ENCODE measurements around the gene ATRN. TPM values are rescaled to one million over a fixed set of nuclear protein-coding genes. Genes with fewer than 3 reads are reported as not detected.

Gene ATRN
- total RNA-seq, 2 experiments from 2014 or later: 5.1 TPM

DNA sequence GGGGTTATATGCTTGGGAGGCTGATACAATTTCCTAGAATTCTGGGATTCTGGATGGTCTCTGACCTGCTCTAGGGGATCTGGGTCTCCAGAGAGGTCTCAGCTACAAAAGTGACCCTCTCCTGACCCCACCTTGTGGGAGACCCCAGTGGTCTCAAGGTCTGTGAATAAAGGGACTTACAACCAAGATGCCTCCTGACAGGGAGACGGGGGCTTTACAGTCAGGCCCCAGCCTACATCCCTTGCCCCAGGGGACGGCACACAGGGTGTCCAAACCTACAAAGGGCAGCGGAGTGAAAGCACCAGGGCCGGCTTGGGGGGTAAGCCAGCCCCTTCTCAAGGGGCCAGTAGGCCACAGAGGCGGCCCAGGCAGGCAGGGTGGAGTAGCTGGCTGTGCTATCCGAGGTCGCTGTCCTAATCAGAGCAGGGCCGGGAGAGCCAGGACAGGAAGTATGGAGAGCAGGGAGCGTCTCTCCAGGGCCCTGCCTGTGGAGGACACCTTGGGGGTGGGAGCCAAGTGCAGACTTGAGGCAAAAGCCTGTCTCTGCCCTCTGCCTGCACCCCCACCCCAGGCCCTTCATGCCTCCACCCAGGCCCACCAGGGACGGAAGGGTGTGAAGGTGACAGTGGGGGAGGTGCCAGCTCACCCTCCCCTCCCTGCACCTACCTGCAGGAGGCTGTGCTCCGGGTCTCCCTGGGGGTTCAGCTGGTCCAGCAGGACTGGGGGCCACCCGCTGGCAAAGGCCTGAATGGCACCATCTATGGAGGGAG, 188.9 kb downstream of the ATRN start:
- CTCF ChIA-PET: interaction anchor here (1.0 kb wide), 1 partner anchor 17 kb away, joined by 3 read pairs; no protein-coding TSS in a partner anchor
- Mint-ChIP-seq H3K36me3 (ENCODE audit: low read depth) (no peaks in the 10 kb centered on the region), H3K4me3 (no peak overlapping the region), H3K4me1 (ENCODE audit: low read depth) (peaks cover 4% of the 10 kb centered on the region), H3K9me3 (no peaks in the 10 kb centered on the region), H3K27me3 (ENCODE audit: low read depth) (peaks cover 29% of the 10 kb centered on the region), H3K27ac (no peak overlapping the region)
- intact Hi-C loops (cut with micrococcal nuclease): no loop called here
- no peak for DNase-seq

DNA sequence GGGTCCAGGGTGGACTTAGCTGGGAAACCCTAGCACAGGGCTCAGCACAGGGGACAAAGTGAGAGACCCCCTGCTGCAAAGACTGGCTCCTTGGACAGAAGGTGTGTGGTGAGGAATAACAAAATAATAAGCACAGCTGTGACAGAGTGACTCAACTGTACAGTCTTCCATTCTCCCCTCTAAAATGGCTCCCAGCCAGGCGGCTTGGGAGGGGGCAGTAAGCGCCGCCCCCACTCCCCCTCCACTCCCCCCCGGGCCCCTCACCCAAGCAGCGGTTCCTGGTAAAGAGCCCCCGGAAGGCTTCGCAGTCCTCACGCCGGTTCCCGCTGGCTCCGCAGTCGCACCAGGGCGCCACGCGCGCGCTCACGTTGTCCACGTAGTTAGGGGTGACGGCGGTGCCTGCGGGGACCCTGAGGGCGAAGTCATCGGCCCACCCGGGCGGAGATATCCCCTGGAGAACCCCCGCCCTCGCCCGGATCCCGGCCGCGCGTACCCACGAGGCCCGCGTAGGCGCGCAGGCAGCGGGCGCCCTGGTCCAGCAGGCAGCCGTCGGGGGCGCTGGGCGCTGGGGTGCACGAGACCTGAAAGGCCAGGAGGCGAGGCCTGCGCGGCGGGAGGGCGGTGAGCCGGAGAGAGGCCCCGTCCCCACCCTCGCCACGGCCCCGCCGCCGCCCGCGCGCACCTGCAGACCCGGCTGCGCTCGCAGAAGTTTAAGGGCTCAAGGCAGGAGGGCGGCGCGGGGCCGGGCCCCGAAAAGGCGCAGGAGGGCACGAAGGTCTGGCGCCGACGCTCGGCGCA, 189.6 kb downstream of the ATRN start:
- CTCF ChIA-PET: no interaction called here
- Mint-ChIP-seq H3K36me3 (ENCODE audit: low read depth) (no peaks in the 10 kb centered on the region), H3K27me3 (ENCODE audit: low read depth) (peaks cover 29% of the 10 kb centered on the region), H3K4me1 (ENCODE audit: low read depth) (peaks cover 4% of the 10 kb centered on the region), H3K4me3 (no peak overlapping the region), H3K9me3 (no peaks in the 10 kb centered on the region), H3K27ac (no peak overlapping the region)
- intact Hi-C loops (cut with micrococcal nuclease): no loop called here
- no peak for DNase-seq

DNA sequence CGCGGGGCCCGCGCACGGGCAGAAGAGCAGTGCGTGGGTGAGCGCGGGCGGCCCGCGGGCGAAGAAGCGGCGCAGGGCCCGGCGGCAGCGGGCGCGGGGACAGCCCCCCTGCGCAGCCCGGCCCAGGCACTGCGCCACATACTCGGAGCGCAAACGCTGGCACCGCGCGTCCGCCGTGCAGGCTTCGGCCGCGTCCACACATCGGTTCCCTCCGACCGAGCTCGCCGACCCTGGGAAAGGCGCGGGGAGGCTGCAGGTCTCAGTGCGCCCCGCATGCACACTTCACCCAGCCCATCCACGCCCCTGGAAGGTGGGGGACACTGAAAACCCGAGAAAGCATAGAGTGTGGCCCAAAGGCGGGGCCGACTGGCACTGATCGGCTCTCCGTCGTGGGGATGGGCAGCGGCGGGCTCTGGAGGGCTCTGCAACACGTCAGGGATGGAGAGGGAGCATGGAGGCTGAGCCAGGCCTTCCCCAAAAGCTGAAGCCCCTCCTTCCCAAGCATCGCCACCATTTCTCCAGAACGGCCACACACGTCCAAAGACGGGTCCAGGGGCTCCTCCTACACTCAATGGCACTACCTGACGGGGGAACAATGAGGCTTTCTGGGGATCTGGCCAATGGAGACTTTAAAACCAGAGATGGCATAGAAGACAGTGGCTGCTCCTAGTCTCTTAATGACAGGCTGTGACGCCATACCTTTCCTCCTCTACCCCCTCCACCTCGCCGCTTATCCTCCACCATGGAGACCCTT, 190.4 kb downstream of the ATRN start:
- Mint-ChIP-seq H3K4me3 (no peak overlapping the region), H3K27ac (no peak overlapping the region), H3K4me1 (ENCODE audit: low read depth) (peaks cover 10% of the 10 kb centered on the region), H3K27me3 (ENCODE audit: low read depth) (peaks cover 29% of the 10 kb centered on the region), H3K9me3 (no peaks in the 10 kb centered on the region), H3K36me3 (ENCODE audit: low read depth) (no peaks in the 10 kb centered on the region)
- no peak for DNase-seq
- CTCF ChIA-PET: no interaction called here
- intact Hi-C loops (cut with micrococcal nuclease): no loop called here

DNA sequence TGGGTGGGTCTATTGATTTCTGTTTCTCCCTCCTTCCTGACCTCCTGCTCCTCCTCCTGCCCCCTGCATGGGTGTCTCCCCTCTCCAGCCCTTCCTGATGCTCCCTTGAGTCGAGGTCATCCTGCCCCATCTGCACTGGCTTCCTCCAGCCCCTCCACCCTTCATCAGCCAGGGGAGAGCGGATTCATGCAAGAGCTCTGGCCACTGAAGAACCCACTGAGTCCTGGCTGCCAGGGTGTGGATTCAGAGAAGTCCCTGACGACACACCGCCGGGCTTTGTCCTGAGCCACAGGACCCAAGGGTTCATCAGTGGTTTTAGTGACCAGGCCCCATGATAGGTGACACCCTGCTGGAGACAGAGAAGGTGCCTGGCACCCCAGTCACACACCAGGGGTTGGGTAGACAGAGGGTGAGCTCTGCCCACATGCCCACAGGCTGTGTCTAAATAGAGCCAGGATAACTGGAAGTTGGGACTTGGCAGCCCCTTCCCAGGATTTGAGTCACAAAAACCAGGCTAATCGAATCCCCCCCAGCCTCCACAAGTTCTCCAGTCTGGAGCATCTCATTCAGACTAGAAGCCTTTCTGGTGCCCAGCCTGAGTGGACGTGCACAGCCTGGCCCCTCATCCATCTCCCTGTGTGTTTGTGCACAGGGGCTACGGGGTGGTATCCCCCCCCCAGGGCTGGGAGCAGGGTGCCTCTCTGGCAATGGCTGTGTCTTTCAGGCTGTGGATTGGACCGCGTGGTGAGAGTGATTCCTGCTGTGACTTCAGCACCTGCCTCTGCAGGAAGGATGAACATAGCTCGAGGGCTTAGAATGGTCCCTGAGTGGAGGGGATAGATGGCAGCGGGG, 191.2 kb downstream of the ATRN start:
- no peak overlapping the region for H3K4me3 Mint-ChIP-seq
- no peak overlapping the region for H3K27ac Mint-ChIP-seq
- H3K27me3 Mint-ChIP-seq (ENCODE audit: low read depth): peaks cover 29% of the 10 kb centered on the region

DNA sequence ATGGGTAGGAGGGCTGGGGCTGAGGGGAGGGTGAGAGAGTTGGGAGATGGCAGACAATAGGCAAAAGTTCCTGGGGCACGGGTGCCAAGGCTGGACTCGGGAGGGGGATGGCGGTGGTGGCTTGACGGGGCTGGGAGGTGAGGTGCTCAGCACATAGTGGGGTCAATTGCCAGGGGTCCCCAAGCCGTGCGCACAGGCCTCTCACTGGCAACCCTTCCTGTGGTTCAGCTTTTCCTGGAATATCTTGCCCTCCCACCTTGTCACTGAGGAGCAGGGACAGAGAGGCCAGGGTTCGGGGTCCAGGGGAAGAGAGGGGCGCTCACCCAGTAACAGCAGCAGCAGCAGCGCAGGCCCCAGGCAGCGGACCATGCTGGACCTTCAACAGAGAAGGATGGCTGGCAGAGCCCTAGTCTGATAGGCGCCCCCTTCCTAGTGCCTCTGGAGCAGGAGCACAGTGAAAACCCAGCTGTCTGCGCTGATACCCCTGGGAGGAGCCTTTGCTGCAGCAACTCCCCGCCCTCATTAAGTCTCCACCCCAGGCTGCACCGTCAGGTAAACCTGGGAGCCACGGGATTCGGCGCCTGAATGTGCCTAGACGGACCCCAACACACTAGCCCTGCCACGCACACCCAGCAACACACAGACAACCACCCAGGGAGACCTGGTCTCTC, 192.3 kb downstream of the ATRN start, which contains the start of gene GFRA4:
TSS of gene GFRA4 (minus strand) at position 369 of the 671 bp plus-strand sequence. CDS start at position 369, 0 bp downstream.
- CTCF ChIA-PET: no interaction called here
- intact Hi-C loops (cut with micrococcal nuclease): no loop called here
- H3K9me3 Mint-ChIP-seq: no peaks in the 10 kb centered on the region
- peaks cover 29% of the 10 kb centered on the region for H3K27me3 Mint-ChIP-seq (ENCODE audit: low read depth)
- no peak within 1 kb of the TSS for H3K4me3 Mint-ChIP-seq
- DNase-seq: no peak
- no peaks in the 10 kb centered on the region for H3K36me3 Mint-ChIP-seq (ENCODE audit: low read depth)
- H3K27ac Mint-ChIP-seq: no peak within 1 kb of the TSS
- H3K4me1 Mint-ChIP-seq (ENCODE audit: low read depth): peaks cover 17% of the 10 kb centered on the region

More for the DNA sequence above, 191.2 kb downstream of the ATRN start:
- peaks cover 14% of the 10 kb centered on the region for H3K4me1 Mint-ChIP-seq (ENCODE audit: low read depth)
- H3K9me3 Mint-ChIP-seq: no peaks in the 10 kb centered on the region
- CTCF ChIA-PET: no interaction called here
- intact Hi-C loops (cut with micrococcal nuclease): no loop called here
- no peaks in the 10 kb centered on the region for H3K36me3 Mint-ChIP-seq (ENCODE audit: low read depth)
- no peak for DNase-seq

DNA sequence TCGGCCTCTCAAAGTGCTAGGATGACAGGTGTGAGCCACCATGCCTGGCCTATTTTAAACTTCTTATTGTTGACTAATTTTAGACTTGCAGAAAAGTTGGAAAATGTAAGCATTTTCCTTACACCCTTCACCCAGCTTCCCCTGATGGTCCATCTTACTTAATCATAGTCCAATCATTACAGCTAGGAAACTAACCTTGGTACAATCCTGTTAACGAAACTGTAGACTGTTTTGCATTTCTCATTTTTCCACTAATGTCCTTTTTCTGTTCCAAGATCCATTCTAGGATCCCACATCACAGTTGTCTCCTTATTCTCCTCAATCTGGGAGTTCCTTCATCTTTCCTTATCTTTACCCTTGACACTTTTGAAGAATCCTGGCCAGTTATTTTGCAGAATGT, 193.0 kb downstream of the ATRN start:
- DNase-seq: no peak
- Mint-ChIP-seq H3K27ac (no peak overlapping the region), H3K27me3 (ENCODE audit: low read depth) (peaks cover 28% of the 10 kb centered on the region), H3K9me3 (no peaks in the 10 kb centered on the region), H3K36me3 (ENCODE audit: low read depth) (no peaks in the 10 kb centered on the region), H3K4me1 (ENCODE audit: low read depth) (peaks cover 15% of the 10 kb centered on the region), H3K4me3 (no peak overlapping the region)
- intact Hi-C loops (cut with micrococcal nuclease): no loop called here
- CTCF ChIA-PET: no interaction called here

DNA sequence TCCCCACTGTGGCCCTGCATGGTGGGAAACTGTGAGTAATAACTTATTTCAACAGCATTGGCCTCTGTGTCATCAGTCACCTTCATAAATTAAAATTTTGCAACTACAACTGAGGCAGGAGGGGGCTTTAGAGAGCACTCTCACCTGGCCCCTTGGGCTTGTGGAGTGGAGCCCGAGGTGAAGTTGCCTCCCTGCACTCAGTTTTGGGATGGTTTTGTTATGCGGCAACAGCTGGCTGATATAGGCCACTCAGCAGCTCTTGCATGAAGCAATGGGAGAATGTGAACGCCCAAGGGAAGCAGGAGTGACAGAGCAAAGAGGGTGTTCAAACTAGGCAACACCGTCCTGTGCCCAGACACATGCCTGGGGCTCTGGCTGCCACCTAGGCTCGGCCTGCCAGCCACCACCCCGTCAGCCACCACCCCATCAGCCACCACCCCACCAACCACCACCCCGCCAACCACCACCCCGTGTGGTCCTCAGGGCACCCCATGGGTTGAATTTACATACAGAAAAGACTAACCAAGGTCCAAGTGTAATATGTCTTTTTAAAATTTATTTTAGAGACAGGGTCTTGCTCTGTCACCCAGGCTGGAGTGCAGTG, 196.7 kb downstream of the ATRN start:
- DNase-seq: no peak
- H3K4me3 Mint-ChIP-seq: no peak overlapping the region
- CTCF ChIA-PET: interaction anchor here (0.7 kb wide), 1 partner anchor 86 kb away, joined by 3 read pairs; no protein-coding TSS in a partner anchor
- peaks cover 16% of the 10 kb centered on the region for H3K27me3 Mint-ChIP-seq (ENCODE audit: low read depth)
- H3K9me3 Mint-ChIP-seq: no peaks in the 10 kb centered on the region
- peaks cover 12% of the 10 kb centered on the region for H3K4me1 Mint-ChIP-seq (ENCODE audit: low read depth)
- H3K36me3 Mint-ChIP-seq (ENCODE audit: low read depth): no peaks in the 10 kb centered on the region
- H3K27ac Mint-ChIP-seq: no peak overlapping the region
- intact Hi-C loops (cut with micrococcal nuclease): no loop called here

DNA sequence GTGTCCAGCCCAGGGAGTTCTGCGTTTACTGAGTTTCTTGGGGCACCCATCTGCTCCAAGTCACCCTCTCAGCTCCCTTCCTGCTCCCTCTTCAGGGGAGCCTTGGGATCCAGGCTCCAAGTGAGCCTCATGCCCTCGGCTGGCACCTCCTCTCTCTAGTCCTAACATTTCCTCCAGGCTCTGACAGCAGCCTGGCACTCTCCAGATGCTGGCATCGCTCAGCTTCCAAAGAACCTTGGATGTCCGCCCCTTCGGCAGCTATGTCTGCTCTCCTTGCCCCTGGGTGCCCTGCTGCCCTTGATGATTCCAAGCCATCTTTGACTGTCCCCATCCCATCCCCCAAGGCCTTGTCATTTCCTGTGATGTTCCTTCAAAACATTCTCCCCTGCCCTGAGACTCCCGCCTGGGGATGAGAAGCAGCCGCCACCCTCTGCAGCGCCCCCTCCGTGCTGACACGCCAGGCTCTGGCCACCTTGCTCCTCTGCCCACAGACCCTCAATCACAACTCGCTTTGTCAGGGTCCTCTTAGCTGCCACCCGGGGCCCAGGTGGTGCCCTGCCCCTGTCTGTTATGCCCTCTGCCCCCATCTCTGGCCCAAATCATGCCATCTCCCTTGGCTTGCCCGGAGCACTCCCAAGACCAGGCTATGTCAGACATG, 199.0 kb downstream of the ATRN start:
- Mint-ChIP-seq H3K36me3 (ENCODE audit: low read depth) (no peaks in the 10 kb centered on the region), H3K27me3 (ENCODE audit: low read depth) (peaks cover 24% of the 10 kb centered on the region), H3K27ac (no peak overlapping the region), H3K9me3 (no peaks in the 10 kb centered on the region), H3K4me1 (ENCODE audit: low read depth) (peaks cover 14% of the 10 kb centered on the region), H3K4me3 (no peak overlapping the region)
- CTCF ChIA-PET: no interaction called here
- DNase-seq: no peak
- intact Hi-C loops (cut with micrococcal nuclease): loop anchor here (10.0 kb wide), 1 partner anchor 105 kb away; no protein-coding TSS in a partner anchor

DNA sequence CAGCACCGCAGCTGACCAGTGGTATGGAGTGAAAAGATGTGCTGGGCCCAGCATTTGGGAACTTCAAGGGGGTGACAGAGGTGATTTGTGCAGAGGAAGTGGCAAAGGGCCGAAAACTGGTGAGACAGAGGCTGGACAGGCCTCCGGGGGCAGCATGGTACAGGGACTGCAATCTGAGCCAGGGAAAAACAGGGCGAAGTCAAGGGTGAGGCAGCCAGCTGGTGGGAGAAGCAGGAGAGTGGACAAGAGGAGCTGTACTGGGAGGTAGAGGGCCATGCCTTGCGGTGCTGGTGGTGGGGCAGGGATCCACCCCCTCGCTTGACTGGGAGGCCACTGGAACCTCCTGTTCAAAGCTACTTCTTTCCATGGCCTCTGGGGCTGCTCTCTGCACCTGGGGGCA, 199.7 kb downstream of the ATRN start:
- no peak overlapping the region for H3K27ac Mint-ChIP-seq
- no peaks in the 10 kb centered on the region for H3K36me3 Mint-ChIP-seq (ENCODE audit: low read depth)
- no peak for DNase-seq
- H3K9me3 Mint-ChIP-seq: no peaks in the 10 kb centered on the region
- CTCF ChIA-PET: no interaction called here
- peaks cover 14% of the 10 kb centered on the region for H3K4me1 Mint-ChIP-seq (ENCODE audit: low read depth)
- H3K27me3 Mint-ChIP-seq (ENCODE audit: low read depth): peaks cover 30% of the 10 kb centered on the region
- intact Hi-C loops (cut with micrococcal nuclease): loop anchor here (10.0 kb wide), 1 partner anchor 106 kb away; no protein-coding TSS in a partner anchor
- H3K4me3 Mint-ChIP-seq: no peak overlapping the region

DNA sequence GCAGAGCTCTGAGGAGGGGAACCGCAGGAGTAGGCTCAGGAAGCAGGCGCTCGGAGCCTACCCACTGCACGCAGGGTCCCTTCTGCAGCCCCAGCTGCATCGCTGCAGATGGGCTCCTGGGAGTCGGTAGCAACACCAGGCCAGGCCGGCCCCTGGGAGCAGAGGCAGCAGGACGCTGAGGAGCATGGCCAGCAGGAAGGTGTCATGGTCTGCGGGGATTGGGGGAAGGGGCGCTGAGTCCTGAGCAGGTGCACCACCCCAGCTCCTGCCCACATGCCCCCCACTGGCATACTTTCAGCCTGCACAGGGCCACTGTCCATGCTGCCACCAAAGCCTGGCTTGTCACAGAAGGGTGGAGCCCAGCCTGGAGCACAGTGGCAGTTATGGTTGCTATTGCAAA, 200.1 kb downstream of the ATRN start:
- CTCF ChIA-PET: no interaction called here
- H3K27me3 Mint-ChIP-seq (ENCODE audit: low read depth): peaks cover 32% of the 10 kb centered on the region
- H3K36me3 Mint-ChIP-seq (ENCODE audit: low read depth): no peaks in the 10 kb centered on the region
- no peaks in the 10 kb centered on the region for H3K9me3 Mint-ChIP-seq
- no peak for DNase-seq
- H3K4me3 Mint-ChIP-seq: no peak overlapping the region
- peaks cover 11% of the 10 kb centered on the region for H3K4me1 Mint-ChIP-seq (ENCODE audit: low read depth)
- intact Hi-C loops (cut with micrococcal nuclease): loop anchor here (10.0 kb wide), 1 partner anchor 106 kb away; no protein-coding TSS in a partner anchor
- H3K27ac Mint-ChIP-seq: no peak overlapping the region
